ENCODE data around the gene CEPT1.

- TF ChIP-seq CTCF (IDR thresholded peaks at IDR 0.05), result no peak
- no peak for TF ChIP-seq POLR2A (IDR thresholded peaks at IDR 0.05)
Measured at GRCh38 chr1:111129376-111129775, 10.6 kb upstream of the CEPT1 start.
